Dermis blood vessel endothelial cell (primary cell): Measurements from ENCODE around the gene CACNA1B. TPM values are rescaled to one million over a fixed set of nuclear protein-coding genes. Genes with fewer than 3 reads are reported as not detected.
"Not testable (repeated sequence)": the region's sequence is repeated elsewhere in the genome, so short reads cannot be mapped to it uniquely, and the experiment has no call there.

Experiments
- DNase-seq: peaks from one replicate; pipeline ENCODE4 v3.0.0; 2010
- total RNA-seq: library from RNA; depleted of rRNA; stranded (reverse); fragments of >200 nt; gene quantifications from 2 replicates; pipeline ENCODE4 v1.2.3, GENCODE V29; 2014

The CACNA1B gene
- total RNA-seq, 1 donor from 2014 or later, result 0.17 TPM

DNA sequence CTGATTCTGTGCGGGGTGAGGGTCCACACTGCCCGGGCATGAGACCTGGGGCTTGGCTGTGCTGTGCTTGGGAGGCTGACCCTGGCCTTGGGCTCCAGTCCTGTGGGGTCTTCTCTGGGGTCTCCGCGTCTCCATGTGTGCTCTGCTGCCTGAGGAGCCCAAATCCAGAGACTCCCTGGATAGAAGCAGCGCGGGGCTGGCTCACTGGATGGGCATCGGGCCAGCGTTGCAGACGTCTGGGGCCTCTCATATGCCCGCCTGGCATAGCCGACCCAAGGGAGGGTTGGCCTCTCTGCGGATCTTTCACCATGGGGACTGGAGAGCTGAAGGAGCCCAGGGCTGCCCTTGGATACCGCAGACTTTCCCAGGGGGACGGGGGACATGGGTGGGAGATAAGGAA lies 12.4 kb downstream of the CACNA1B start:
- not testable (repeated sequence) for DNase-seq

DNA sequence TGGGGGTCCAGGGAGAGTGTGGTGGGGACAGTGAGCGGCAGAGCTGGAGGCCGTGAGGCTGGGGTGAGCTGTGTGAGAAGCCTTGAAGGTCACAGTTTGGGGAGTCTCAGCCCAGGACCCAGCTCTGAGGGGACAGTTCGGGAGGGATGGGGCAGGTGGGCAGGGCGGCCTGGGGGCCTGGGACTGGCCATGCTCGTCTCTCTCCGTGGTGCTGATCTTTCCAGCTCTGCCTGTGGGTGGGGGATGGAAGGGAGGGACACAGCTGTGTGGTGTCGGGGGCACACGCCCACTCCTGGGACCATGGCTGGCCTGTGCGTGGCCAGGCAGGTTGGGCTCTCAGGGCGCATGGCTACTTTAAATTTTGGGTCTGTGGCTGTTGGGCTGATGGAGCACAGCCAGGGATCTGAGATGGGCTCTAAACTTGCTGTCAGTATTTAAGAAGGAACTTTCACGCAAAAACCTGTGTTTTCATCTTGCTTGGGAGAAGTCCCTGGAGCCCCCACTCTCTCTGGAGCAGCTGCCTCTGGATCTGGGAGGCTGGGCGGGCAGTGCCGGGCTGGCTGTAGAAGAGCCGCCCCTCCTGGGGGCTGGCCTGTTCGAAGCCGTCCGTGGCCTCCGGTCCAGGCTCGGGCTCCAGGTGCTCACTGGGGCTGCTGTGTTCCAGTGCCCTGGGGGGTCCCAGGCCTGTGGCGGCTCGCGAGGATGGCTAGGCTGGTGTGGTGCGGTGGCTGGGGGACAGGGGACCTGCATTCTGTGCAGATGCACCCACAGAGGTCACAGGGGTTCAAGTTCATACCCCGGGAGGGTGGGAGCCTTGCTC lies 13.4 kb downstream of the CACNA1B start:
- DNase-seq, result not testable (repeated sequence)

GRCh38 chr9:137891588-137892423 lies 14.2 kb downstream of the CACNA1B start:
- DNase-seq, result no peak

DNA sequence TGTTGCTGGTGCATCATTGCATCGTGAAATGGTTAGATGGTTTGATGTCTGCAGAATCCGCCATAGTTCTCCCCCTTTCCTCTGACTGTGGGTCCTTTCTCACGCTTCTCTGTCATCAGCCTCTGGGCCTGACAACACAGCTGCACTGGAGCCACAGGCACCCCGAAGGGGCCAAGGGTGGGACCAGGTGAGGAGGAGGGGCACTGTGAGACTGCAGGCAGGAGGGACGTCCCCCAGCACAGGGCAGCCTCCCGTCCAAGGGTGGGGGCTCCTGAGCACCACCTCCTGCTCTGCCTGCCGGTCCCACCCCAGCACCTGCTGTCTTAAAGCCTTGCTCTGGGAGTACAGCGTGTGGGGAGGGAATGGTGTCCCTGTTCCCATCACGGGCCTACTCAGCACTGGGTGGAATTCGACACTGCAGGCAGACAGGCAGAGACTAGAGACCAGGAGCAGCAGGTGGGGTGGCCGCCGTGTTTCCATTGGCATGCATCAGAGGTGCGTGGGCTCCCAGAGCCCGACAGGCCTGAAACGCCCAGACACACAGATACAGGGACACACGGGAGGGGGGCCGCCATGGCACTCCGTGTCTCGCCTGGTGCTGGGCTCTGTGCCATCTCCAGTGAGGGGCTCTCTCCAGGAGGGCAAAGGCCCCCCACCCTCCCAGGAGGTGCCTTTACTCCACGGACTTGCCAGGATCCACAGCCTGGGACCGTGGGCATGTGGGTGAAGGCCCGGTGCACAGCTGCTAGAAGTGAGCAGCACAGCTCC lies 15.0 kb downstream of the CACNA1B start:
- DNase-seq, result no peak

DNA sequence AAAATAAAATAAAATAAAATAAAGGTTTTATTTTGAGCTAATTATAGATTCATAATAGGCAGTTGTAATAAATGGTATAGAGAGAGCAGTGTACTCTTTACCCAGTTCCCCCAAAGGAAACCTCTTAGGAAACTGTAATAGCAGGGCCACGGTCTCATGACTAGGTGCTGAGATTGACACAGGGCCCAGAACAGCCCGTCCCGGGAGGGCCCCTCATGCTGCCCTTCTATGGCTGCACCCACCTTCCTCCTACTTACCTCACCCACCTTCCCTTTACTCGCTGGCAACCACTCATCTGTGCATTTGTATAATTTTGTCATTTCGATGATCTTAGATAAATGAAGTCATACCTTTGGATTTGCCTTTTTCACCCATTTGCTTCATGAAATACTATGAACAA lies 16.1 kb downstream of the CACNA1B start:
- no peak for DNase-seq

- DNase-seq, result no peak
These were observed 22.2 kb downstream of the CACNA1B start for GRCh38 chr9:137899551-137900360.

GRCh38 chr9:137900584-137901310 lies 23.2 kb downstream of the CACNA1B start:
- DNase-seq, result no peak

GRCh38 chr9:137902646-137903045 lies 25.1 kb downstream of the CACNA1B start:
- no peak for DNase-seq

- DNase-seq, result no peak
These were observed 28.2 kb downstream of the CACNA1B start for GRCh38 chr9:137905740-137906139.

- DNase-seq, result no peak
These were observed 30.2 kb downstream of the CACNA1B start for GRCh38 chr9:137907776-137908175.

DNA sequence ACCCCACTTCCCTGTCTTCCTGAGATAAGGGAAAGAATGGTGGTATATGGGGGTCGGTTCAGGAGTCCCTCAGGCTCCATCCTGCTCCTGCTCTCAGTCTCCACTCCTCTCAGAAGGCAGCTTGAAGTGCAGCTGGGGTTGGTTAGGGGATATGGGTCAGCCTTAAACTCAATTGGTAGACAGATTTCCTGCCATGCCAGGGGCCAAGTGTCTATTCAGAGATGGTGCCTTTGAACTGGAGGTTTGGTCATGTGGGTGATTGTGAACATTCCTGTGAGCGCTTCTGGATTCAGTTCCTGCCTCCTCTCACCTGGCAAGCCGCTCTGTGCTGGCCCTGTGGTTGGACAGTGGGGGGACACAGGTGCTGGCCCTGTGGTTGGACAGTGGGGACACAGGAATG lies 35.1 kb downstream of the CACNA1B start:
- DNase-seq, result no peak

- DNase-seq, result no peak
These were observed 35.5 kb downstream of the CACNA1B start for GRCh38 chr9:137913132-137913531.

DNA sequence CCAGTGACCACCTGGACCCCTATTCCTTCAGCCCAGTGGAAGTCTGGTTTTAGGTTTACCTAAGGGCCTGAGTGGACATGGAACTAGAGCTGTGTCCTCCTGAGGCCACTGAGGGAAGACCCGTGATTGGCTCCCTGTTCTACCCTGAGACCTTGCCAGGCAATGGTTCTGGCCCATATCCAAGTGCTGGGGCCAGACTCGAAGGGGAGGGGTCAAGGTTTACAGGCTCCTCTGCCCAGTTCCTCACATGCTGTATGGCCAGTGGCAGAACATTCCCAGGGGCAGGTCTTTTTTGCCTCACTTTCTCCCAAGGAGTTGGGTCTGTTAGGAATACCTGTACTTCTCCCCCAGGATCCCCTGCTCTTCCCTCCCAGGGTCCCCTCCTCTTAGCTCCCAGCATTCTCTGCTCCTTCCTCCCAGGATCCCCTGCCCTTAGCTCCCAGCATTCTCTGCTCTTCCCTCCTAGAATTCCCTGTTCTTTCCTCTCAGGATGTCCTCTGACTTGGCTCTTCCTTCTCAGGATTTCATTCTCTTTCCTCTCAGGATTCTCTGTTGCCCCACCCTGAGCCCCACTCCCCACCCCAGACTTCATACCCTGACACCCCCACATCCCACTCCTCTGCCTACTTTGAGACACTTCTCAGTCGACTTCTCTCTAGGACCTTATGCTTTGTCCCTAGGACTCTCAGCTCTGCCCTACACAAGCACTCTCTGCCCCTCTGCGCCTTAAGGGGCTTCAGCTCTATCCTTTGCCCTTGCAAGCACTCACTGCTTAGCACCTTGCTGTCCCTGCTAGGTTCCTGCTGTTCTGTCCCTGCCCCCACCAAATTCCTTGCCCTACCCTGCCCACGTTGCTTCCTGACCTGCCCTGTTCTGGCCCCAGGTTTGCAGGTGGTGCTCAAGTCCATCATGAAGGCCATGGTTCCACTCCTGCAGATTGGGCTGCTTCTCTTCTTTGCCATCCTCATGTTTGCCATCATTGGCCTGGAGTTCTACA lies 36.5 kb downstream of the CACNA1B start:
- no peak for DNase-seq

DNA sequence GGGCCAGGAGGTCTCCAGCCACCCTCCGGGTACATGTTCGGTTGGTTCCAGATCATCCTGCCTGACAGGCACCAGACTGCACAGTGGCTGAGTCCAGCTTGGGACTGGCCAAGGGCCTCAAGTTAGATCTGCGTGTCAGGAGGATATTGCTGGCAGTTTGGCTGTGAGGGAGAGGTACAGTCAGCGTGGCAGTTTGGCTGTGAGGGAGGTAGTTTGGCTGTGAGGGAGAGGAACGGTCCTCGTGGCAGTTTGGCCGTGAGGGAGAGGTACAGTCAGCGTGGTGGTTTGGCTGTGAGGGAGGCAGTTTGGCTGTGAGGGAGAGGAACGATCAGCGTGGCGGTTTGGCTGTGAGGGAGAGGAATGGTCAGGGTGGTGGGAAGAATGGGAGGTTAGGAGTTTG lies 39.0 kb downstream of the CACNA1B start:
- no peak for DNase-seq

- DNase-seq, result no peak
These were observed 39.5 kb downstream of the CACNA1B start for GRCh38 chr9:137917116-137917515.

DNA sequence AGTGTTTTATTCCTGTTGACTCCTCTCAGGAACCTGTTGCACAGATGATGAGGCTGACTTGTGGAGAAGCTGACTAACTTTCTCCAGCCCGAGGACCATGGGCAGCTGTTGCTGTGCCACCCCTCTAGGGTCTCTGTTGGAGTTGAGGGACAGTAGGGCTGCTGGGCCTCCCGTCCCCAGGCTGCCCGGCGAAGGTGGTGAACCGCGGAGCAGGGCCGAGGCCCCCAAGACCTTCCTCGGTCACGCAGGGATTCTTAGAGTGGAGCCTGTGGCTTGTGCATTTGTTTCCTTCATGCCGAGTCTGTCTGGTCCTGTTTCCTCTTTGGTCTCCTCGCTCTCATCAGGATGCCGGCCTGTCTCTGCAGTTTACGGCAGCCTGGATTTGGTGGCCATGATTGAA lies 40.2 kb downstream of the CACNA1B start:
- no peak for DNase-seq

DNA sequence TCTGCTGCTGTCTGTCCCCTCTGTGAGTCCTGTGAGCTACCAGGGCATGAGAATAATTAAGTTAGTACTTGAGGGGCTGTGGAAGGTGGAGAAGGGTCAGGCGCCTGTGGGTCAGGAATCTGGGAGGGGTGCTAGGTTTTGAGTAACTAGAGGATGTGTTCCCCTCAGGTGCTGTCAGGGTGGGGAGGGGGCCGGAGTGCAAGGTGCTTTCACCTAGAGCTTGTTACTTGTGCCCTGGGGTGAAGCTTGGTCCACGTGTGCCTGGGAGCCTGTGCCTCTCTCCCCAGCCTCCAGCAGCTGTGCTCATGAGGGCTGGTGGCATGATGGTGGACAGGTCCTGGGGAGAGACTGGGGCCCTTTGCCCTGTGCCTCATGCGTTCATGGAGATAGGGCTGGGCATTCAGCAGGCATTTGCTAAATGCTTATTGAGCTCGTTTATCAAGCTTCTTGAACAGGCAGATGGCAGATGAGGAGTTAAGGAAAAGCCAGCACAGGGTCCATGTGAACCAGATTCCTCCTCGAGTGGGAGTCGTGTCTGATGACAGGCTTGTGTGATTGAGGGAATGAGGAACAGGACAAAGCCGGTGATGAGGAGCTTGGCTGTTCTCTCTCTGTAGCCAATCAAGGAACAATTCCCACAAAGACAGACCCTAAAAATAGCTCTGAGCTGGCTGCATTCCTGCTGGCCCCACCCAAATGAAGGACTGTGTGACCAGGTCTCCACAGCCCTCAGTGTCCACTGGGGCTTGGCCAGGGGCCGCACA lies 40.9 kb downstream of the CACNA1B start:
- no peak for DNase-seq

GRCh38 chr9:137919095-137919465 lies 41.5 kb downstream of the CACNA1B start:
- no peak for DNase-seq

DNA sequence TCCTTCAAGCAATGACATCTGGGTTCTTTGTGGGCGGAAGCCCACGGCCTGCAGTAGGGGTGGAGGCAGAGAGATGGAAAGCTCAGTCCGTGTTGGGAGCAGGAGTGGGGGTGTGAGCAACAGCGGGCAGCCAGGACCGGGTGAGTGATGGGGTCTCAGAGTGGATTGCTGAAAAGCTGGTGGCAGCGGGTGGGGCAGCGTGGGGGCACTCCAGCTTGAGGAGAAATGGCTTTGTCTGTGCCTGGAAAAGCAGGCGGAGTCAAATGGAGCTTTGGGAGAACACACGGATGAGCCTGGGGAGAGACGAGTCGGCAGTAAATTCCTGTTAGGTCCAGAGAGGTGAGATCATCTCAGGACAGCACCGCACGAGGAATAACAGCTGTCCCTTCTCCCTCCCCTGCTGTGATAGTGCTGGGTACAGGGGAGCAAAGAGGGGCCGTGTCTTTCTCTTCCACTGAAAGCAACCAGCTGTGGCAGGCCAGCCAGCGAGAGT lies 42.1 kb downstream of the CACNA1B start:
- DNase-seq, result no peak
